ENCODE data around the gene MNT.

GRCh38 chr17:2436316-2436905 is 35.6 kb upstream of the MNT start:
- TF ChIP-seq POLR2A (IDR thresholded peaks at IDR 0.05) (no peak), POLR2AphosphoS5 (IDR thresholded peaks at IDR 0.05) (no peak)
- TF ChIP-seq, protein P1, sequence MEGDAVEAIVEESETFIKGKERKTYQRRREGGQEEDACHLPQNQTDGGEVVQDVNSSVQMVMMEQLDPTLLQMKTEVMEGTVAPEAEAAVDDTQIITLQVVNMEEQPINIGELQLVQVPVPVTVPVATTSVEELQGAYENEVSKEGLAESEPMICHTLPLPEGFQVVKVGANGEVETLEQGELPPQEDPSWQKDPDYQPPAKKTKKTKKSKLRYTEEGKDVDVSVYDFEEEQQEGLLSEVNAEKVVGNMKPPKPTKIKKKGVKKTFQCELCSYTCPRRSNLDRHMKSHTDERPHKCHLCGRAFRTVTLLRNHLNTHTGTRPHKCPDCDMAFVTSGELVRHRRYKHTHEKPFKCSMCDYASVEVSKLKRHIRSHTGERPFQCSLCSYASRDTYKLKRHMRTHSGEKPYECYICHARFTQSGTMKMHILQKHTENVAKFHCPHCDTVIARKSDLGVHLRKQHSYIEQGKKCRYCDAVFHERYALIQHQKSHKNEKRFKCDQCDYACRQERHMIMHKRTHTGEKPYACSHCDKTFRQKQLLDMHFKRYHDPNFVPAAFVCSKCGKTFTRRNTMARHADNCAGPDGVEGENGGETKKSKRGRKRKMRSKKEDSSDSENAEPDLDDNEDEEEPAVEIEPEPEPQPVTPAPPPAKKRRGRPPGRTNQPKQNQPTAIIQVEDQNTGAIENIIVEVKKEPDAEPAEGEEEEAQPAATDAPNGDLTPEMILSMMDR (IDR thresholded peaks at IDR 0.05 in 8 of 11, conservative IDR thresholded peaks at IDR 0.05 in 3 of 11), result no peak

Data from spleen (tissue), 7 donors.